Endometrial microvascular endothelial cells (primary cell): ENCODE results near the gene TLN1. TPM values are rescaled to one million over a fixed set of nuclear protein-coding genes. Genes with fewer than 3 reads are reported as not detected.

Source experiments
- in situ Hi-C: cut with HindIII; loops from 2 replicates; pipeline ENCODE4 v1.10.0; 2017; ENCODE audit warnings: low sequenced_read_pairs, low pct_unique_long_range_greater_than_20kb; ENCODE audit errors: inconsistent ontology term
- total RNA-seq: library from RNA; depleted of rRNA; stranded (reverse); fragments of >200 nt; gene quantifications from one replicate; pipeline ENCODE4 v1.2.3, GENCODE V29; 2015; ENCODE audit errors: inconsistent ontology term

TLN1 gene
- total RNA-seq, 1 donor from 2014 or later, result 358 TPM

- in situ Hi-C loops, result no loop called here
Measured at GRCh38 chr9:35656831-35657545, 75.0 kb downstream of the TLN1 start.

GRCh38 chr9:35656348-35656747, 75.6 kb downstream of the TLN1 start:
- in situ Hi-C loops, result no loop called here

- in situ Hi-C loops, result no loop called here
Measured at GRCh38 chr9:35653611-35654010, 78.4 kb downstream of the TLN1 start.

GRCh38 chr9:35652829-35653209, 79.2 kb downstream of the TLN1 start:
- in situ Hi-C loops, result no loop called here

- in situ Hi-C loops, result no loop called here
Measured at GRCh38 chr9:35651956-35652828, 79.8 kb downstream of the TLN1 start.

GRCh38 chr9:35650341-35651158, 81.4 kb downstream of the TLN1 start, which contains the start of gene SIT1:
Gene SIT1 (minus strand): TSS chr9:35650931. CDS start chr9:35650853, 78 bp downstream.
- in situ Hi-C loops, result no loop called here

GRCh38 chr9:35649431-35650340, 82.3 kb downstream of the TLN1 start:
- in situ Hi-C loops, result no loop called here

Other genes starting within 250 kb of the TLN1 start
- 35.9 TPM for gene RUSC2, start 242.1 kb downstream of the TLN1 start, total RNA-seq
- 12.9 TPM for gene TESK1, start 126.9 kb downstream of the TLN1 start, total RNA-seq
- not detected for gene CD72, start 113.8 kb downstream of the TLN1 start, total RNA-seq
- not detected for gene SIT1, start 81.3 kb downstream of the TLN1 start, total RNA-seq
- gene RMRP, start 74.2 kb downstream of the TLN1 start, total RNA-seq, result 269 TPM
- gene CCDC107, start 73.9 kb downstream of the TLN1 start, total RNA-seq, result 5.0 TPM
- gene ARHGEF39, start 67.0 kb downstream of the TLN1 start, total RNA-seq, result 2.8 TPM
- gene CA9, start 58.3 kb downstream of the TLN1 start, total RNA-seq, result not detected
- gene TPM2, start 42.3 kb downstream of the TLN1 start, total RNA-seq, result 99.1 TPM
- gene CREB3, start 471 bp upstream of the TLN1 start, total RNA-seq, result 64.9 TPM
- gene GBA2, start 17.0 kb upstream of the TLN1 start, total RNA-seq, result 51.3 TPM
- 17.2 TPM for gene RGP1, start 17.1 kb upstream of the TLN1 start, total RNA-seq
- 5.3 TPM for gene MSMP, start 22.1 kb upstream of the TLN1 start, total RNA-seq
- 18.3 TPM for gene NPR2, start 59.4 kb upstream of the TLN1 start, total RNA-seq
- not detected for gene SPAG8, start 80.1 kb upstream of the TLN1 start, total RNA-seq
- gene HINT2, start 82.8 kb upstream of the TLN1 start, total RNA-seq, result 53.3 TPM
- not detected for gene FAM221B, start 96.5 kb upstream of the TLN1 start, total RNA-seq
- 0.09 TPM for gene TMEM8B, start 97.0 kb upstream of the TLN1 start, total RNA-seq
- gene OR13J1, start 138.2 kb upstream of the TLN1 start, total RNA-seq, result not detected
- gene HRCT1, start 174.0 kb upstream of the TLN1 start, total RNA-seq, result 0.19 TPM
- gene SPAAR, start 177.3 kb upstream of the TLN1 start, total RNA-seq, result 34.1 TPM
- not detected for gene OR2S2, start 226.0 kb upstream of the TLN1 start, total RNA-seq